GM12874 (cell line): ENCODE data around the gene SH3GL1.

Experiments
- CTCF ChIP-seq: IDR thresholded peaks from 2 replicates; pipeline ENCODE4 v1.5.1; 2011; ENCODE audit warnings: low read depth, mild to moderate bottlenecking, control low read depth, low read length, moderate library complexity; ENCODE audit not compliant: insufficient read depth

Gene SH3GL1

GRCh38 chr19:4439243-4439642 lies 38.9 kb upstream of the SH3GL1 start:
- no peak for TF ChIP-seq CTCF

GRCh38 chr19:4437103-4437502 lies 36.8 kb upstream of the SH3GL1 start:
- no peak for TF ChIP-seq CTCF

GRCh38 chr19:4436231-4436630 lies 35.9 kb upstream of the SH3GL1 start:
- no peak for TF ChIP-seq CTCF

- no peak for TF ChIP-seq CTCF
These were observed 34.0 kb upstream of the SH3GL1 start for GRCh38 chr19:4434391-4434790.

GRCh38 chr19:4432918-4433506 lies 32.7 kb upstream of the SH3GL1 start:
- no peak for TF ChIP-seq CTCF

GRCh38 chr19:4431808-4432674 lies 31.7 kb upstream of the SH3GL1 start:
- no peak for TF ChIP-seq CTCF

- no peak for TF ChIP-seq CTCF
These were observed 30.9 kb upstream of the SH3GL1 start for GRCh38 chr19:4431296-4431695.
